RWPE1 (cell line): ENCODE results near the gene CEP120.

Source experiments
- CTCF ChIA-PET: fragments of 350-600 bp; sonication (Branson Sonifier 250); formaldehyde crosslinking; extraction: SDS; loops from one replicate; lab custom pipeline; 2021; lab: Yijun Ruan, JAX
- POLR2A ChIA-PET: fragments of 400-600 bp; formaldehyde crosslinking; extraction: SDS; loops from one replicate; lab custom pipeline; 2020; ENCODE audit warnings: antibody characterized with exemption; ENCODE audit not compliant: low non-redundant PET; lab: Yijun Ruan, JAX
- DNase-seq: peaks from one replicate; pipeline ENCODE4 v3.0.0; 2012; ENCODE audit warnings: low spot score
- H3K27ac ChIP-seq: fragments of 450-650 bp; 2 replicates; pipeline ENCODE4 v1.5.1; 2017
- TF ChIP-seq, protein P1 (sequence below): fragments of 450-650 bp; conservative IDR thresholded peaks from 2 replicates; pipeline ENCODE4 v1.5.1; 2017; ENCODE audit warnings: low read depth, mild to moderate bottlenecking

The CEP120 gene

DNA sequence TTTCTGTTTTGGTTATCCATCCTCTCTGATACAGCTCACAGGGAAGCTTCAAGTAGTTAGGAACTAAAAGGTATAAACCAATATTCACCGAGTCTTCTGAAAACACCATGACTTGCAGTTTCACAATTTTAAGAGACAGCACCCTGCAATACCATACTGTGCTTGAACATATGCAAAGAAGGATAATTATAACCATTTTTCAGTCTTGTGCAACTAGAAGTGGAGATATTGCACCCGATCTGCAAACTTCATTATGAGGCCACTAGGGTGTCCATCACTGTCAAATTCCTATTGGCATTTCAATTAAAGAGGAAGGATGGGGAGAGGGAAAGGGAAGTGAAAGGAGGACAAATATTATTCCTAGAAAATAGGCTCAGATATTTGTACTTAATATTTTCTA is 32.4 kb upstream of the CEP120 start:
- CTCF ChIA-PET = no interaction called here
- no peak overlapping the region for H3K27ac ChIP-seq
- DNase-seq = no peak
- TF ChIP-seq, protein P1, sequence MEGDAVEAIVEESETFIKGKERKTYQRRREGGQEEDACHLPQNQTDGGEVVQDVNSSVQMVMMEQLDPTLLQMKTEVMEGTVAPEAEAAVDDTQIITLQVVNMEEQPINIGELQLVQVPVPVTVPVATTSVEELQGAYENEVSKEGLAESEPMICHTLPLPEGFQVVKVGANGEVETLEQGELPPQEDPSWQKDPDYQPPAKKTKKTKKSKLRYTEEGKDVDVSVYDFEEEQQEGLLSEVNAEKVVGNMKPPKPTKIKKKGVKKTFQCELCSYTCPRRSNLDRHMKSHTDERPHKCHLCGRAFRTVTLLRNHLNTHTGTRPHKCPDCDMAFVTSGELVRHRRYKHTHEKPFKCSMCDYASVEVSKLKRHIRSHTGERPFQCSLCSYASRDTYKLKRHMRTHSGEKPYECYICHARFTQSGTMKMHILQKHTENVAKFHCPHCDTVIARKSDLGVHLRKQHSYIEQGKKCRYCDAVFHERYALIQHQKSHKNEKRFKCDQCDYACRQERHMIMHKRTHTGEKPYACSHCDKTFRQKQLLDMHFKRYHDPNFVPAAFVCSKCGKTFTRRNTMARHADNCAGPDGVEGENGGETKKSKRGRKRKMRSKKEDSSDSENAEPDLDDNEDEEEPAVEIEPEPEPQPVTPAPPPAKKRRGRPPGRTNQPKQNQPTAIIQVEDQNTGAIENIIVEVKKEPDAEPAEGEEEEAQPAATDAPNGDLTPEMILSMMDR = no peak
- POLR2A ChIA-PET = no interaction called here

DNA sequence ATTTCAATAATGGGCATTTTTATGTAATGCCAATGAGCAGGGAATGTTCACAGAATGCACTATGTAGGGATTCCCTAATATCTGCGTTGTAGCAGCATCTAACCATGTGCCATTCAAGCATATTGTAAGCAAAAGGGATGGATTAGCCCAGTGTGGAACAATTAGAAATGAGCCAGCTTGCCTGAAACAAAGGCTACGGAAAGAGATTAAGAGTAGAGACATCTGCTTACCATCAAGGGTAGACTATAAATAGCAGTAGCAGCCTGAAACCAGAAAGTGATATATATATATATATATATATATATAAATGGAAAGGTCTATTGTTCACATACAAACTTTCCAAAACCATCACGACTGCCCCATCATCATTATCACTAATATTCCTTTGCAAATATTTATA is 31.9 kb upstream of the CEP120 start:
- TF ChIP-seq, protein P1 = no peak
- POLR2A ChIA-PET = no interaction called here
- no peak overlapping the region for H3K27ac ChIP-seq
- no peak for DNase-seq
- CTCF ChIA-PET = interaction anchor here (0.6 kb wide), 1 partner anchor 11 kb away, joined by 4 read pairs; no protein-coding TSS in a partner anchor

DNA sequence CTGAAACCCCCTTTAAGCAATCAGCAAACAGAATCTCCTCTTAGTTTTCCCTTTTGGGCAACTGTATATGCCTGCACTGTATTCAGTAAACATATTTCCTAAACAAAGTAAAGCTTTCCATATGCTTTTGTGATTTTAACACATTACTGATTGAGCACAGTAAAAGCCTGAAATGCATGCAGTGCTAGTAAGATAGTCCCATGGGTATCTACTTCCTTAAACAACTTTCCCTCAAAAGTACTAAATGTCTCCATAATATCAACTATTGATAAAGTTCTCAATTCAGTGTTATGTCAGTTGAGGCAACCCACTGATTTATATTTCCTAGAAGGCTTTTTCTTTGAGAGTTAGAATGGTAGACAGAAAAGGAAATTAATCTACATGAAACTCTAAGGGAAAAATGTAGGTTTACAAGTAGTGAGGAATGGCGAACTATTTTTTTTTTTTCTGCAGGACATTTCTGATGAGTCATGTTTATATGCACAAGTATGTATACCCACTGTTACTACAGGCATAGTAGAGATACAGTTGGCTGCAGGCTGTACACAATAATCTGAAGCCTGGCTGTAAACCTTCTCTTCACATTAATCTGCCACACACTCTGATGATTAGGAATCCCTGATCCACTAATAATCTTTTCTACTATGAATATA is 31.2 kb upstream of the CEP120 start:
- no peak overlapping the region for H3K27ac ChIP-seq
- peak; percentile 18 for DNase-seq
- CTCF ChIA-PET = interaction anchor here (0.5 to 0.6 kb wide), 2 partner anchors 10 to 51 kb away, joined by 4 to 5 read pairs; no protein-coding TSS in a partner anchor
- TF ChIP-seq, protein P1 = no peak
- POLR2A ChIA-PET = no interaction called here

DNA sequence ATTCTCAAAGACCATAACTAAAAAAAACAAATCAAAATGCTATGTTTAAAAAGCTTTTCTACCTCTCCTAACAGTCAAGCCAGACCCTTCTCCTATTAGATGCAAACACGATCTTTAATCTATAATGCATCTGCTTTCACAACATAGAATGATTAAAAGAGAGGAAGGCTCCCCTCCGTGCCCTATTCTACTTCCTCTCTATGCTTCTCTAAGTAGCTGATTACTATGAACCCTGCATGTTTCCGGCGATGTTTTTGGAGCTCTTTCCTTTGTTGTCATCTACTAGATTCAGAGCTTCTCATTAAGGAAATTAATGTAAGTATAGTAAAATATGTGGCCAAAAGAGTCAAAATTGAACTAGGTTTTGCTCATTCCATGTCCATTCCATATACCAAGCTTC is 29.2 kb upstream of the CEP120 start:
- no peak for DNase-seq
- POLR2A ChIA-PET = no interaction called here
- TF ChIP-seq, protein P1 = no peak
- CTCF ChIA-PET = interaction anchor here (0.6 to 0.7 kb wide), 2 partner anchors 27 to 694 kb away, joined by 3 read pairs; no protein-coding TSS in a partner anchor
- no peak overlapping the region for H3K27ac ChIP-seq

DNA sequence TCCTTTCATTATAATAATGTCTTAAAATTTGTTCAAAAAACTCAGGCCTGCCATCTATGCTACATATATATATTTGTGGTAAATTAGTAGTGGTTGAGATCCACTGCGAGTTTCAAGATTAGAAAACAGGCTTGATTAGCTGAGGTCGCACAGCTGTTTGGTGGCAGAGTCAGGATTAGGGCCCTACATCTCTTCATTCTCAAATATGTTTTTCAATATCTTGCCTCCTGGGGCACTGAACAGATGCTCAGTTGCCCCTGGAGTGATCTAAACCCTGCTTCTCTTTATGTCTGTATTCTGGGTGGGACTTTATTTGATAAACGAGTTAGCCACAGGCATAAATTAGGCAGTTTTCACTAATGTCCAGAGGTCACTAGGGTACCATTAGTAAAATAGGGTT is 27.8 kb upstream of the CEP120 start:
- CTCF ChIA-PET = no interaction called here
- TF ChIP-seq, protein P1 = no peak
- POLR2A ChIA-PET = no interaction called here
- no peak overlapping the region for H3K27ac ChIP-seq
- DNase-seq = no peak

DNA sequence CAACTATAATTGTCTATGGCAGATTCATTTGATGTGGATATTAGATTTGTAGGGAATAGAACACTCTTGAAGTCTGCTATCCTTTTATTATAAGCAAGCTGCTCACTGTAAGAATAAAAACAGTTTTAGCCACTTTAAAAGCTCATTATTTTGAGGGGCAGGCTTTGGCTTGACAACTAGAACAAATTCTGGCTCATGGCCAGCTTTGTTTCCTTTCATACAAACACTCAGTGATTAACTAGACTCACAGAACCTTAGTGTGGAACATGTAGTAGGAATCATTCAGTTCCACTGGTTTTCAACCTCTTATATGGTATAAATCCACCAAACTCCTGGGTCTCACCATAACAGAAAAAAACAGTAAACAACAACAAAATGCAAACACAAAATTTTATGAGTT is 27.4 kb upstream of the CEP120 start:
- TF ChIP-seq, protein P1 = no peak
- DNase-seq = peak; percentile 10
- ChIA-PET CTCF (no interaction called here), POLR2A (interaction anchor here (0.6 kb wide), 1 partner anchor 142 kb away, joined by 3 read pairs; no protein-coding TSS in a partner anchor)
- H3K27ac ChIP-seq = no peak overlapping the region
